GM19463 (cell line): ENCODE results near the gene TAMALIN.

ENCODE experiments used
- ATAC-seq: cut with Tn5 transposase; IDR thresholded peaks from one replicate; pipeline ENCODE4 v1.9.1; 2021; ENCODE audit warnings: mild to moderate bottlenecking, moderate library complexity; ENCODE audit not compliant: unreplicated experiment

The TAMALIN gene

DNA sequence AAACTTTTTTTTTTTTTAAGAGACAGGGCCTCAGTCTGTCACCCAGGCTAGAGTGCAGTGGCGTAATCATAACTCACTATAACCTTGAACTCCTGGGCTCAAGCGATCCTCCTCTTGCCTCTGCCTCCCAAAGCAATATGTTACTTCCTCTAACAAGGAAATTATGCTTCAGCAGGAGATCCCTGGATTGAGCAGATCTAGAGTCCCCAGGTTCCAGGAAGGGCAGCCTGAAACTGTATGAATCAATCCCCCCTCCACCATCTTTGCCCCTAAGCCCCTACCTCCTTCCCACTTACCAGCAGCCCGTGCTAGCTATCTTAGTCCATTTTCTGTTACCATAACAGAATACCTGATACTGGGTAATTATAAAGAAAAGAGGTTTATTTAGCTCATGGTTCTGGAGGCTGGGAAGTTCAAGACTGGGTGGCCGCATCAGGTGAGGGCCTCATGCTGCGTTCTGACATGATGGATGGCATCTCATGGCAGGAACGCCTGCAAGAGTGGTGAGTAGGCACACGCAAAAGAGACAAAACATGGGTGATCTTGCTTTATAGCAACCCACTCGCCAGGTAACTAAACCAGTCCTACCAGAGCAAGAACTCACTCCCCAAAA is 5.0 kb downstream of the TAMALIN start:
- ATAC-seq = no peak

GRCh38 chr12:52013626-52014310 is 7.0 kb downstream of the TAMALIN start:
- no peak for ATAC-seq

DNA sequence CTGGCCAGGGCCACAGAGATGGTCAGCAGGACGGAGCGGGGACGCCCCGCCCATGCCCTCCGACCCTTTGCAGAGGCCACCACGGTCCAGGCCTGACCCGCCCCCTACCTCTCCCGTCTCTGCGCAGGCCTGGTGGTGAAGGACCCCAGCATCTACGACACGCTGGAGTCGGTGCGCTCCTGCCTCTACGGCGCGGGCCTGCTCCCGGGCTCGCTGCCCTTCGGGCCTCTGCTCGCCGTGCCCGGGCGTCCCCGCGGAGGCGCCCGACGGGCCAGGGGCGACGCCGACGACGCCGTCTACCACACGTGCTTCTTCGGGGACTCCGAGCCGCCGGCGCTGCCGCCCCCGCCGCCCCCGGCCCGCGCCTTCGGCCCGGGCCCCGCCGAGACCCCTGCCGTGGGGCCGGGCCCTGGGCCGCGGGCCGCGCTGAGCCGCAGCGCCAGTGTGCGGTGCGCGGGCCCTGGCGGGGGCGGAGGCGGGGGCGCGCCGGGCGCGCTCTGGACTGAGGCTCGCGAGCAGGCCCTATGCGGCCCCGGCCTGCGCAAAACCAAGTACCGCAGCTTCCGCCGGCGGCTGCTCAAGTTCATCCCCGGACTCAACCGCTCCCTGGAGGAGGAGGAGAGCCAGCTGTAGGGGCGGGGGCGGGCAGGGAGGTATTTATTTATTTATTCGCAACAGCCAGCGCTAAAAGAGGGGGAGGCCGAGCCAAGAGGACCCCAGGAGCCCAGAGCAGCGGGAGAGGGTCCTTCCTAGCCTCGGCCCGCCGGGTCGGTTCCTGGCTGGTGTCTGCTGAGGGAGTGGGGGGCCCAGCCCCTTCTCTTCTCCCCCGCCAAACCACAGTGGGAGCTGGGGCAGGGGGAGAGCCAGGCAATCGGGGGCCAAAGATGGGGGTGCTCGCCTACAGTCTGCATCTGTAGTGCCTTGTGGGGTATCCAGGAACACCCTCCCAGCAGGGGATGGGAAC is 8.1 kb downstream of the TAMALIN start:
- ATAC-seq = no peak

GRCh38 chr12:52015532-52016041 is 8.8 kb downstream of the TAMALIN start:
- no peak for ATAC-seq

DNA sequence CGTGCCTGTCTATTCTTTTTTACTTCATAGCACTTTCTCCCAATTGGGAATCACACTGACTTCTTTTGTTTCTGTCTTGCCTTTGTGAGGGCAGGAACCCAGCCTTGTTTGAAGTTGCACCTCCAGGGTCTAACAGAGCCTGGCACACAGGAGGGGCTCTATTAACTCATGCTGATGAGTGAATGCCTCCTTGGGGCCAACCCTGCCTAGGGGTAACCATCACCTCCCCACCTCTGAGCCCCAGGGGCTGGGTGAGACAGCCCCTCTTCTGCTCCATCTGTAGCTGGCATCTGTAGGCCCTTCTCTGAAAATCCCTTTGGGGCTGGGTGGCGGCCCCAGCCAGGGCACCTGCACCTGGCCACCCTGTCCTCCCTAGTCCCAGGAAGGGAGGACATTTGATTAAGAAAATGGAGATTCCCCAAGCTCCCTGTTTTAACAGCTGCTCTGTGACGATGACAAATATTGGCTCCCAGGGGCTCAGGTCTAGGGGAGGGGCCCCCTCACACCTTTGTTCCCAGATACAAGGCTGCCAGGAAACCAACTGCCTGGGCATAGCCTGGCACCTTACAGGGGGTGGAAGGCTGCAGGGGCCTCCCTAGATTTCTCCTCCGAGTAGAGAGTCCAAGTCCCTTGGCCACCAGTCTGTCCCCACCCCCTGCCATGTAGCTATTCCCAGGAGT is 11.8 kb downstream of the TAMALIN start:
- no peak for ATAC-seq

DNA sequence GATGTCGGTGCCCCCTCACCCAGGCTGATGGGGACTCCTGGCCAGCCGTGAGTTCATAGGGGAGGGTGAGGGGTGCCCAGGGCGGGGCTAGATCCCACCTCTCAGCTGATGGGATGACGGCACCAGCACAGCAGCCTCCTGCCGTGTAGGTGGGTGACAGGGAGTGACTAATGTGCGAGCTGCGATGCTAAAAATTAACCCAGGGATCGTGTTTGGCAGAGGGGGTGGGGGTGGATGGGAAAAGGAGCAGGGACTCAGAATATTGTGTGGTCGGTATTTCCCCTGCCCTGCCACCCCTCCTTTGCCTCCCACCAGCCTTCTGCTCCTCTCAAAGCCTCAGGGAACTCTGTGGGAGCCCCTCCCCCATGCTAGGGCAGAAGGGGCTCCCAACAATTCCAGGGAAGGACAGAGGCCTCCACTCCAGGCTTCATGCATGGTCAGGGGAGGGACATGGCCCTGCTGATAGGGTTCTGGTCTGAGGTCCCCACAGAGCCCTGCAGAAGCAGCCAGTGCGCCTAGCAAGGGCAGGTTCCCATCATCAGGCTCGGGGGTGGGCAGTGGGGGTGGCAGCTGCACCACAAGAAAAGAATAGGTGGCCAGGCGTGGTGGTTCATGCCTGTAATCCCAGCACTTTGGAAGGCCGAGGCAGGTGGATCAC is 12.5 kb downstream of the TAMALIN start:
- ATAC-seq = no peak

DNA sequence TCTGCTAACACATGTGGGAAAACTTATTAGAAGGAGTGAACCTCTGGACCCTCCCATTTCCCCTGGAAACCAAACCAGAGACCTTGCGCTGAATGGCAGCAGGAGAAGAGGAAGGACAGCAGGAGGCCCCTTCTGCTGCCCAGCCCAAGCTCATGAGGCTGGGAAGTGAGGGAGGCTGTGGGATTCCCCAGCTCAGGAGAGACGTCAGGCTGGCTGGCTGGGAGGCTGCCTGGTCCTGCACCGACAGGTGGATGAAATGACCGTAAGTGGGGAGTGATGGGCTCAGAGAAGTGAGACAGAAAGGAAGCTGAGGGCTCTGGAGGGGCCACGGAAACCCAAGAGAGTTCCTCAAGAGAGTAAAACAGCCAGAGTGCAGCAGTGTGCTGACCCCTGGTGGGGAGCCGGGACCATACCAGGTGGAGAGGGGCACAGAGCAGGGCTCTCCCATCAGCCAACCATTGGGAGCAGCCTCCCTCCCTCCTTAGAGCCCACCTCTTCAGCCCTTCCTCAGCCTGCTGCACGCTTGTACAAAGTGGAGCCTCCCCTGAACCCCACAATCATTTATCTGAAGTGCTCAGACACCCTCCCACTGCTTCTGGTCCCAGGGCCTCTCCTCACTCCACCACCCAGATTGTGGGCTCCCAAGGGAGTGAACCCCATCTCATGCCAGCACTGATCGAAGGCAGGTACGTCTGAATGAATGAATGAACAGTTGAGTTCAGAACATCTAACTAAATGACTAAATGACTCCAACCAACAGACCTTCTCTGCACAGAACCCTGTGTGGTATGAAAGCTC is 14.0 kb downstream of the TAMALIN start:
- no peak for ATAC-seq

DNA sequence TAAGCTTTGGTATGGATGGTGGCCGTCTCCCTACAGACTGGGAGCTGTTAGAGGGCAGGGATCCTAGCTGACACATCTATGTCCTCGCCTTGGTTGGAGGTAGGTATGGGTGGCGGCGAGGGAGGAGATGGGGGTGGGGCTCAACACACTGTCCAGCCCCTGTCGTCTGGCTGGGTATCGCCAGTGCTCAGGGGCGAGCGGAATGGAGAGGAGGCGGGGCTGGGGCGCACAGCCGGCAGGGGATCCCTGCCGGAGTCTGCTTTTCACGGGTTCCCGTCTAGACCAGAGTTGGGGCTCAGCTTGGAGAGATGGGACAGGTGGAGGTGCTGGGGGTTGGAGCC is 16.1 kb downstream of the TAMALIN start:
- ATAC-seq = peak; percentile 12

DNA sequence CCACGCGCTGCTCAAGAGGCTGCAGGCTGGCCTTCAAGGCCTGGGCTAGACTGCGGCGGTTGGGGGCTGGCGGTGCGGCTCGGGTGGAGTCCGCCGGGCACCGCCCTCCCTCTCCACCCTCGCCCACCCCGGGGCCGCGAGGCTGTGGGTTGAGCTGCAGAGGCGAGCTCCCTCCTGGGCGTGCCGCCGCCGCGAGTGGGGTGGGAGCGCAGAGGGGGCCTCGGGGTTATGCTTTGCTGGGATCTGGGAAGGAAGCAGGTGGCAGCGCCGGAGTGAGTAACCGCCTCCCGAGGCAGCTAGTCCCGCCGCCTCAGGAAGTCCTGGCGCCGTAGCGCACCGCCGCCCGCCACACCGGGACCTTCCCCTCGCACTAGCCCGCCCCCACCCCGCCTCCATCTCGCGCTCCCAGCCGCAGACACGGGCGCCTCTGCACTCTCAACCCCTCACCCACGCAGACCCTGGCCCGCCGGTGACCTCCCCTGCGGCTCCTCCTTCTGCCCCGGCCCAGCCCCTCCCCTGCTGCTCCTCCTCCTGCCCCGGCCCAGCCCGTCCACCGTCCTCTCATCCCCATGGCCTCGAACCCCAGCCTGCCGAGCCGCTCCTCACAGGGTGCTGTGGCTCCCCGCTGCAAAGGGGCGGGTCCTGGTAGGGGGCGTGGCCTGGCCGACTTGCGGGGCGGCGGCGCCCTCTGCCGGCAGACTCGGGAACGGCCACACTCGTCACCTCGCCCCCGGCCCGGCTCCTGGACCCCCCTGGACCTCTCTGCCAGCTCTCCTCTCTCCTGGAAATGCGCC is 16.6 kb downstream of the TAMALIN start:
- peak; percentile 37 for ATAC-seq

DNA sequence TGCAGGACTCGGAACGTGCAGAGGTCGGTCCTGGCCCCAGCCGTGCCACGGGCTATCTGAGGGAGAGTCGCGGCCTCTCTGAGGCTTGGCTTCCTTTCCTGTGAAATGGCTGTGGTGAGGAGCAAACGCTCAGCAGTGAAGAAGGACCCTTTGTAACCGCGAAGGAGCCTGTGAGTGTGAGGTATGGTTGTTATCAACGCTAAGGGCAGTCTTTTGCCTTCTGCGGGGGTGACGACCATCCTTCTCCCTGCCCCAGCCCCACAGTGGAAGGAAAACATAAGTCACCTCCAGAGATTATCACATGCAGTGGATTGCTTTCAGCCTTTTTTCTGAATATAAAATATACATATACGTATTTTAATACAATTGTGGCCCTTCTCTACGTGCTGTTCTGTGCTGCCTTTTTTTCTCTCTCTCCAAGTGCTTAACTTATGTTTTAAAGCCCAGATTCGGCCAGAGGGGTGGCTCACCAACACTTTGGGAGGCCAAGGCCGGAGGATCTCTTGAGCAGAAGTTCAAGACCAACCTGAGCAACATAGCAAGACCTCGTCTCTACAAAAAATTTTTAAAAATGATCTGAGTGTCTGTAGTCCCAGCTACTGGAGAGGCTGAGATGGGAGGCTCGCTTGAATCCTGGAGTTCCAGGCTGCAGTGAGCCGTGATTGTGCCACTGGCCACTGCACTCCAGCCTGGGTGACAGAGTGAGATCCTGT is 17.4 kb downstream of the TAMALIN start:
- no peak for ATAC-seq

DNA sequence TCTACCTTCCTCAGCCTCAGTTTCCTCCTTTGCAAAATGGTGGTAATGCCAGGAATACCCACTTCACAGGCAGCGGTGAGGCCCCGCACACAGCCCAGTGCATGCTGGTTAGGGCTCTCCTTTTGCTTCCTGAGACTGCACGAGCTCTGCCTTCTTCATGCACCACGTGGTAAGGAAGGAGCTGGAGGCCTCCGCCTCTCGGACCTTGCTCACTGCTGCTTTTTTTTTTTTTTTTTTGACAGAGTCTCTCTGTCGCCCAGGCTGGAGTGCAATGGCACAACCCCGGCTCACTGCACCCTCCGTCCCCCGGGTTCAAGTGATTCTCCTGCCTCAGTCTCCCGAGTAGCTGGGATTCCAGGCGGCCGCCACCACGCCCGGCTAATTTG is 18.1 kb downstream of the TAMALIN start:
- ATAC-seq = no peak

DNA sequence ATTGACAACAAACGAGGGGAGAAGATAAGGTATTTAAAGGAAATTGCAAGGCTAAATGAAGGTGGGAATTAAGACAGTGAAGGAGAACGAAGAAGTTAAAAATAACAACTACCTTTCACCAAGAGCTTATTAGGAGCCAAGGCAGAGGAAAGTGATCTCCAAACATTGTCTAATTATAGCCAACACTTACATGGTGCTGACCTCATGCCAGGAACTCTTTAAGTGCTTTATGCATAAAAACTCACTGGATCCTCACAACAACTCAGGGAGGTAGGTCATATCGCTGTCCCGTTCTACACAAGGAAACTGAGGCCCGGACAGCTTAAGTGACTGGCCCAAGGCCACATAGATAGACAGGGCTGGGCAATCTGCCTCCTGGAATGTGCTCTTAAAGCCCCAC is 19.5 kb downstream of the TAMALIN start:
- ATAC-seq = no peak

DNA sequence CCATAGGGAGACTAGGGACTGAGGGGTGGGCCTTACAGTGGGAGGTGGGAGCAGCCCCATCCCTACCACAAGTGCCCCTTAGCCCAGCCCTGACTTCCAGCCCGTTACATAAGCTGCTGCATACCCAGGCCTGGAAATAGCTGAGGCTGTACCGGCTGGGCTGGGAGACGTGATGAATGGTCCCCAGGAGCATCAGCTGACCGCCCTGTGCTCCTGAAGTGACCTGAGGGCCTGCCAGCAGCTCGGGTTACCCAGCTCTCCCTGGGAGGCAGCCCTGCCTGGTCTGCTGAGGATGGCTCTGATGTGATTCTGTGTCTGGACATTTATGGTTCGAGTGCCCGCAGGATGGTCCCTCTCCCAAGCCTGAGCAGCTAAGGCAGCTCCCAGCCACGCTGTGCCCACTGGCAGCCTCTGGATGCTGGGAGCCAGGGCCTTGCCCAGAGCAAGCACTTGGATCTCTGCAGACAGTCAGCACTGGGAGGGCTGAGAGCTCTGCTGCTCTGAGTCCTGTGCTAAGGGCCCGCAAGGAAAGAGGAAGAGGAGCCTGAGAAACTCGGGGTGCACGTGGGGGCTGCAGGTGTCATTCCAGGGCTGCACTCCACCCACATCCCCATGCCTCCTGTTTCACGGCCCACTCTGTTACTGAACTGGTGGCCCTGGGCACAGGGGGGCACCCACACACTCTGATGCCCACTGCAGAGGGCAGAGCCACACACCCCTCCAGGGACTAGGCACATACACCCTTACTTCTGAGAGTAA is 20.5 kb downstream of the TAMALIN start:
- no peak for ATAC-seq

DNA sequence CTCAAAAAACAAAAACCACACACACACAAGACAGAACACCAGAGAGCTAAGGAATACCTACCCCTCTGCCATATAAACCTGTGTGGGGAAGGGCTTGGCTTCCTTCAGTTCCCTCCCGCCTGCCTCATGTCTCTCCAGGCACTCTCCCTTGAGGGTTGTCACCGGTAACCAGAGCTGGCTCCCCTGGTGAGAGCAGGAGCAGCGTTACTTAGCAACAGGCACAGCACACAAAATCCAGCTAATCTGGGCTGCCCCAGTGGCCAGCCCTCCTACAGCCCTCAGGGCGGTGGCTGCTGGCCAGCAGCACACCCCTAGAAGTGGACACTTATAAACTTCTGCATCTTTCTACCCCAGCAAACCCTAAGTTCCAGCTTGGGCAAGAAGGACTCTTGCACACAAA is 22.9 kb downstream of the TAMALIN start:
- no peak for ATAC-seq

- no peak for ATAC-seq
Measured at GRCh38 chr12:52032446-52032803, 25.7 kb downstream of the TAMALIN start.

GRCh38 chr12:52032804-52033445 is 26.2 kb downstream of the TAMALIN start:
- ATAC-seq = peak; percentile 95

- ATAC-seq = no peak
Measured at GRCh38 chr12:52033446-52034140, 26.8 kb downstream of the TAMALIN start.
